ENCODE data around the gene ITGAD.
"Not testable (repeated sequence)": the region's sequence is repeated elsewhere in the genome, so short reads cannot be mapped to it uniquely, and the experiment has no call there.

ITGAD gene

DNA sequence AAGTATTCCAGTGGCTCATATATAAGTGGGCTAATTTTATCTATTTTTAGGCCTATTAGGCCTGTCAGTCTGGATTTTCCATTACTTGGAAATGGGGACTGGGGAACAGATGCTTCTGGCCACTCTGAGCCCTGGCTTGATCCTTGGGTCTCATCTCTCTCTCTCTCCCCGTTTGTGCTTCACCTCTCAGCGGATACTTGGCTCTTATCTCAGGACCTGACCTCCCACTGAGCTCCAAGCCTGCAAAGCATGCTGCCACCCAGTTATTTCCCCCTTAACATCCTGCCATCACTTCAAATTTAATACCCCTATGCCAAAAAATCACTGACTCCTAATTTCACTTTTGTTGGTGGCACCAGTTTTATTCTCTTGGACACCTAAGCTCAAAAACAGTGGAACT lies 45.3 kb downstream of the ITGAD start:
- TF ChIP-seq, protein P1, sequence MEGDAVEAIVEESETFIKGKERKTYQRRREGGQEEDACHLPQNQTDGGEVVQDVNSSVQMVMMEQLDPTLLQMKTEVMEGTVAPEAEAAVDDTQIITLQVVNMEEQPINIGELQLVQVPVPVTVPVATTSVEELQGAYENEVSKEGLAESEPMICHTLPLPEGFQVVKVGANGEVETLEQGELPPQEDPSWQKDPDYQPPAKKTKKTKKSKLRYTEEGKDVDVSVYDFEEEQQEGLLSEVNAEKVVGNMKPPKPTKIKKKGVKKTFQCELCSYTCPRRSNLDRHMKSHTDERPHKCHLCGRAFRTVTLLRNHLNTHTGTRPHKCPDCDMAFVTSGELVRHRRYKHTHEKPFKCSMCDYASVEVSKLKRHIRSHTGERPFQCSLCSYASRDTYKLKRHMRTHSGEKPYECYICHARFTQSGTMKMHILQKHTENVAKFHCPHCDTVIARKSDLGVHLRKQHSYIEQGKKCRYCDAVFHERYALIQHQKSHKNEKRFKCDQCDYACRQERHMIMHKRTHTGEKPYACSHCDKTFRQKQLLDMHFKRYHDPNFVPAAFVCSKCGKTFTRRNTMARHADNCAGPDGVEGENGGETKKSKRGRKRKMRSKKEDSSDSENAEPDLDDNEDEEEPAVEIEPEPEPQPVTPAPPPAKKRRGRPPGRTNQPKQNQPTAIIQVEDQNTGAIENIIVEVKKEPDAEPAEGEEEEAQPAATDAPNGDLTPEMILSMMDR (IDR thresholded peaks at IDR 0.05; ENCODE audit: low read depth, low read length, missing control alignments): no peak
- DNase-seq (ENCODE audit: low read depth): no peak
- no peak overlapping the region for H3K4me3 ChIP-seq (ENCODE audit: low read depth, low read length)

DNA sequence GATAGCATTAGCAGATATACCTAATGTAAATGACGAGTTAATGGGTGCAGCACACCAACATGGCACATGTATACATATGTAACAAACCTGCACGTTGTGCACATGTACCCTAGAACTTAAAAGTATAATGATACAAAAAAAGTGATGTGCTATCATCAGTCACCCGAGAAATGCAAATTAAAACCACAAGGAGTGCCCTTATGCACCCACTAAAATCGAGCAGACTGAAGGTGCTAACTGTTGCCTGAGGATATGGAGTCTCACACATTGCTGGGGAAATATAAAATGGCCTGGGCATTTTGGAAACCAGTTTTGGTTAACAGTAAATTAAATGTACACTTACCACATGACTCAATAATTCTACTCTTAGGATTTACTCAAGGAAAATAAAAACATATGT lies 45.9 kb downstream of the ITGAD start:
- H3K4me3 ChIP-seq (ENCODE audit: low read depth, low read length); DNase-seq (ENCODE audit: low read depth): not testable (repeated sequence)

DNA sequence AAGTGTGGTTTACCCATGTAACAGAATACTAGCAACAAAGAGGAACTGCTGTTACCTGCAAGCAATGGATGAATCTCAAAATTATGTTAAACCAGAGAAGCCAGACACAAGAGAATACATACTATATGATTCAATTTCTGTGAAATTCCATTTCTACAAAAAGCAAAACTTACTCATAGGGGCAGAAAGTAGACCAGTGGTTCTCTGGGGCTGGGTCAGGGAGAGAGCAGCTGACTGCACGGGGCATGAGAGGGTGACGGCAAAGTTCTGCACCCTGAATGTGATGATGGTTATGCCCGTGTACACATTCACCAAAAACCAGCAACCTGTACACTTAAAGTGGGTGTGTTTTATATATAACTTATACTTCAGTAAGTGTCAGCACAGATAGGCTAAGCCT lies 46.4 kb downstream of the ITGAD start:
- no peak for DNase-seq (ENCODE audit: low read depth)
- H3K4me3 ChIP-seq (ENCODE audit: low read depth, low read length): no peak overlapping the region
- TF ChIP-seq, protein P1 (IDR thresholded peaks at IDR 0.05; ENCODE audit: low read depth, low read length, missing control alignments): no peak

DNA sequence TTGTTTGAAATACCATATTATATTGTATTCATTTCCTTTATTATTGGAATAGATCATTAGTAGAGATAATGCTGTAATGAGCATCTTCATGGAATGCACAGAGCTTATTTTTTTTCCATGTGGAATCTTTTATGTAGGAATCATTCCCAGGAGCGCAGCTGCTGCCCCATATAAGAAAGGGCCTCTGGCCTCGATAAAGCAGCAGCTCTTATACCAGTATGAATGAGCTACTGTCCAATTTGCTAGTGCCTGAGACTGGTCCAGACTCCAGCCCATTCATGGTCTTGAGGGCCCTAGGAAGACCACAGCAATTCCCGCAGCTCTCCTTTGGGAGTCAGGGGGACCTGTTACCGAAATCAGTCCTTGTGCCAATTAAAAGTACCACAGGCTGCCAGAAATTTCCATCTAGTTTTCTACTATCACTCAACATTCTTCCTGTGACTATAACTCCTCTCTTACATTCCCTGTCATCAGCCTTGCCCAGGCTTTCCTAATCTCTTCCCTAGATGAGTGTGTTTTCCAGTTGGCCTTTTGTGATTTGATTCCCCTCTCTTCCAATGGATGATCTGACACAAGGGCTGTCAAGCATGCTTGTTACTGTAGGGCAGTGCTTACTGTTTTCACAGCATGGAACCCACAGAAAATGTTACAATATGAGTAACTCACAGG lies 47.5 kb downstream of the ITGAD start:
- no peak overlapping the region for H3K4me3 ChIP-seq (ENCODE audit: low read depth, low read length)
- TF ChIP-seq, protein P1 (IDR thresholded peaks at IDR 0.05; ENCODE audit: low read depth, low read length, missing control alignments): no peak
- no peak for DNase-seq (ENCODE audit: low read depth)

DNA sequence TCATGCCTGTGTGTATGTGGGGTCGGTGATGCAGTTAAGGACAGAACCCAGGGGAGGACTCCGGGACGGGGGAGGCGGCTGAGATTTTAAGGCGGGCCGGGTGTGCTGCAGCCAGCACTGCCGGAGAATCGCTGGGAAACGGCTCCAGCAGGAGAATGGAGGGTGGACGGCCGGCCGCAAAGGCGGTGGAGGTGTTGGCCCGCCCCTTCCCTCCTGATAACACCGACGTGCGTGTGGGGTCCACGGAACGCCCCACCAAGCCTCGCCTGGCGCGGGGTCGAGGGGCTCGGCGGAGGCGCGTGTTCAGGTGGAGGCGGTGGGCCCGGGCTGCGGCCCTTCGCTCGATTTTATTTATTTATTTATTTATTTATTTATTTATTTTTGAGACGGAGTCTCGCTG lies 48.8 kb downstream of the ITGAD start:
- DNase-seq (ENCODE audit: low read depth): no peak
- no peak overlapping the region; the same call in 1 of the 2 replicates for H3K4me3 ChIP-seq (ENCODE audit: low read depth, low read length)
- TF ChIP-seq, protein P1 (IDR thresholded peaks at IDR 0.05; ENCODE audit: low read depth, low read length, missing control alignments): no peak

DNA sequence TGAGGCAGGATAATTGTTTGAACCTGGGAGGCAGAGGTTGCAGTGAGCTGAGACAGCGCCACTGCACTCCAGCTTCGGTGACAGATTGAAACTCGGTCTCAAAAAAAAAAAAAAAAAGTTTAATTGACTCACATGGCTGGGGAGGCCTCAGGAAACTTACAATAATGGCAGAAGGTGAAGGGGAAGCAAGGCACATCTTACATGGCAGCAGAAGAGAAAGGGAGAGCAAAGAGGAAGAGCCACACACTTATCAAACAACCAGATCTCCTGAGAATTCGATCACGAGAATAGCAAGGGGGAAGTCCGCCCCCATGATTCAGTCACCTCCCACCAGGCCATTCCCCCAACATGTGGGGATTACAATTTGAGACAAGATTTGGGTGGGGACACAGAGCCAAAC lies 52.8 kb downstream of the ITGAD start:
- DNase-seq (ENCODE audit: low read depth); H3K4me3 ChIP-seq (ENCODE audit: low read depth, low read length): not testable (repeated sequence)

DNA sequence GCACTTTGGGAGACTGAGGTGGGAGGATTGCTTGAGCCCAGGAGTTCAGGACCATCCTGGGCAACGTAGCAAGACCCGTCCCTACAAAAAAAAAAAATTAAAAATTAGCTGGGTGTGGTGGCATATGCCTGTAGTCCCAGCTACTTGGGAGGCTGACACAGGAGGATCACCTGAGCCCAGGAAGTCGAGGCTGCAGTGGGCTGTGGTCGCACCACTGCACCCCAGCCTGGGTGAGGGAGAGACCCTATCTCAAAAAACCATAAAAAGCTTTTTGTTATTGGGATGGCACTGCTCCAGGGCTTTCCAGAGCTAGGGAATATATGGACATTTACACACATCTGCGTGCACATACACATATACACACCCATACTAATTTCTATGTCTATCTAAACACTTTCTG lies 58.1 kb downstream of the ITGAD start:
- no peak overlapping the region for H3K4me3 ChIP-seq (ENCODE audit: low read depth, low read length)
- no peak for DNase-seq (ENCODE audit: low read depth)
- TF ChIP-seq, protein P1 (IDR thresholded peaks at IDR 0.05; ENCODE audit: low read depth, low read length, missing control alignments): no peak

DNA sequence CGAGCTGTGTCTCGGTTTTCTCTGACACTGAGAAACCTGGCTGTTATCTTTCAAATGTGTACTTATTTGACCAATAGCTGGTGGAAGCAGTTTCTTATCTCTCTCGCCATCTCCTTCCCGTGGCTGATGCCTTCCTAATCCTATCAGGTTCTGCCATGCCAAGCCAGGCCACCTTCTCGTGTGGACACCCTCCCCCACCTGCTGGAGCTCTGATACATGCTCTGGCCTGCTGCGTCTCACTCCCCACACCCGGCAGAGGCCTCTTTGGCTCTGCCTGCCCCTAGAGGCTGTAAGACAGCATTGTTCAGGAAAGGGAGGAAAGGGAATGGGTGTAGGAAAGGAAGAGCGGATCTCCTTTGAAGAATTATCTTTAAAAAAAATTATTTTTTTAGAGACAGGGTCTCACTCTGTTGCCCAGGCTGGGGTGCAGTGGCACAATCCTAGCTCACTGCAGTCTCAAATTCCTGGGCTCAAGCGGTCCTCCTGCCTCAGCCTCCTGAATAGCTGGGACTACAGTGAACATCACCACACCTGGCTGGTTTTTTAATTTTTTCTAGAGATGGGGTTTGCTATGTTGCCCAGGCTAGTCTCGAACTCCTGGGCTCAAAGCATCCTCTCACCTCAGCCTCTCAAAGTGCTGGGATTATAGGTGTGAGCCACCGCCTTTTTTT lies 58.7 kb downstream of the ITGAD start:
- no peak for DNase-seq (ENCODE audit: low read depth)

More for the DNA sequence above, 58.7 kb downstream of the ITGAD start:
- TF ChIP-seq, protein P1 (IDR thresholded peaks at IDR 0.05; ENCODE audit: low read depth, low read length, missing control alignments): peak; percentile 37
- no peak overlapping the region for H3K4me3 ChIP-seq (ENCODE audit: low read depth, low read length)

Data from GM12864 (cell line).